Ramos (cell line): Measurements from ENCODE around the gene NOX5.

Experiments used
- in situ Hi-C: fragments of 300-500 bp; cut with MboI; formaldehyde crosslinking; loops from one replicate; pipeline ENCODE4 v1.14.3; 2022; ENCODE audit warnings: low sequenced_read_pairs; ENCODE audit not compliant: unreplicated experiment

The NOX5 gene

GRCh38 chr15:69014454-69014853 lies at the start of gene NOX5:
Gene NOX5, plus strand, starts transcription at chr15:69014695. Its CDS starts 41 bp downstream, at chr15:69014736.
- in situ Hi-C loops = no loop called here

- in situ Hi-C loops = no loop called here
Measured at GRCh38 chr15:68966996-68967395, 47.5 kb upstream of the NOX5 start.

- in situ Hi-C loops = no loop called here
Measured at GRCh38 chr15:68967948-68968347, 46.5 kb upstream of the NOX5 start.

- in situ Hi-C loops = no loop called here
Measured at GRCh38 chr15:68969298-68969697, 45.2 kb upstream of the NOX5 start.

GRCh38 chr15:68972201-68973065 lies 42.1 kb upstream of the NOX5 start:
- in situ Hi-C loops = no loop called here

- in situ Hi-C loops = loop anchor here (25.0 kb wide), 1 partner anchor 463 kb away; no protein-coding TSS in a partner anchor
Measured at GRCh38 chr15:68975651-68976160, 38.8 kb upstream of the NOX5 start.

GRCh38 chr15:68977426-68977825 lies 37.1 kb upstream of the NOX5 start:
- in situ Hi-C loops = loop anchor here (25.0 kb wide), 1 partner anchor 465 kb away; no protein-coding TSS in a partner anchor

GRCh38 chr15:68979006-68979405 lies 35.5 kb upstream of the NOX5 start:
- in situ Hi-C loops = loop anchor here (25.0 kb wide), 1 partner anchor 467 kb away; no protein-coding TSS in a partner anchor

- in situ Hi-C loops = loop anchor here (25.0 kb wide), 1 partner anchor 468 kb away; no protein-coding TSS in a partner anchor
Measured at GRCh38 chr15:68979816-68980215, 34.7 kb upstream of the NOX5 start.

- in situ Hi-C loops = loop anchor here (25.0 kb wide), 1 partner anchor 468 kb away; no protein-coding TSS in a partner anchor
Measured at GRCh38 chr15:68980786-68981185, 33.7 kb upstream of the NOX5 start.

GRCh38 chr15:68981941-68982340 lies 32.6 kb upstream of the NOX5 start:
- in situ Hi-C loops = loop anchor here (25.0 kb wide), 1 partner anchor 470 kb away; no protein-coding TSS in a partner anchor

GRCh38 chr15:68982976-68983563 lies 31.4 kb upstream of the NOX5 start:
- in situ Hi-C loops = loop anchor here (25.0 kb wide), 1 partner anchor 471 kb away; no protein-coding TSS in a partner anchor

GRCh38 chr15:68983961-68984481 lies 30.5 kb upstream of the NOX5 start:
- in situ Hi-C loops = loop anchor here (25.0 kb wide), 1 partner anchor 472 kb away; no protein-coding TSS in a partner anchor

GRCh38 chr15:68984586-68984985 lies 29.9 kb upstream of the NOX5 start:
- in situ Hi-C loops = loop anchor here (25.0 kb wide), 1 partner anchor 472 kb away; no protein-coding TSS in a partner anchor

- in situ Hi-C loops = loop anchor here (25.0 kb wide), 1 partner anchor 473 kb away; no protein-coding TSS in a partner anchor
Measured at GRCh38 chr15:68985361-68985891, 29.1 kb upstream of the NOX5 start.

GRCh38 chr15:68986322-68986721 lies 28.2 kb upstream of the NOX5 start:
- in situ Hi-C loops = loop anchor here (25.0 kb wide), 1 partner anchor 474 kb away; no protein-coding TSS in a partner anchor

- in situ Hi-C loops = loop anchor here (25.0 kb wide), 1 partner anchor 475 kb away; no protein-coding TSS in a partner anchor
Measured at GRCh38 chr15:68987120-68987519, 27.4 kb upstream of the NOX5 start.

- in situ Hi-C loops = loop anchor here (25.0 kb wide), 1 partner anchor 475 kb away; no protein-coding TSS in a partner anchor
Measured at GRCh38 chr15:68987676-68988075, 26.8 kb upstream of the NOX5 start.

GRCh38 chr15:68989541-68990230 lies 24.8 kb upstream of the NOX5 start:
- in situ Hi-C loops = loop anchor here (25.0 kb wide), 1 partner anchor 477 kb away; no protein-coding TSS in a partner anchor
